Astrocyte of the spinal cord (primary cell): ENCODE results near the gene PROK1.
A peak's percentile ranks its signal among the peaks of the same experiment; 100 is the strongest.

Experiments
- DNase-seq: peaks from one replicate; pipeline ENCODE4 v3.0.0; 2011; ENCODE audit warnings: low read depth, low spot score
- H3K4me3 ChIP-seq: 2 replicates; pipeline ENCODE4 v1.5.1; 2011; ENCODE audit warnings: low read depth, mild to moderate bottlenecking, low read length, moderate library complexity
- in situ Hi-C: cut with HindIII; loops from 2 replicates; pipeline ENCODE4 v1.10.0; 2017; ENCODE audit warnings: low sequenced_read_pairs
- TF ChIP-seq, protein P1 (sequence below): IDR thresholded peaks from 2 replicates; pipeline ENCODE4 v1.5.1; 2012; ENCODE audit warnings: low read depth, mild to moderate bottlenecking, low read length, inconsistent platforms

PROK1 gene

DNA sequence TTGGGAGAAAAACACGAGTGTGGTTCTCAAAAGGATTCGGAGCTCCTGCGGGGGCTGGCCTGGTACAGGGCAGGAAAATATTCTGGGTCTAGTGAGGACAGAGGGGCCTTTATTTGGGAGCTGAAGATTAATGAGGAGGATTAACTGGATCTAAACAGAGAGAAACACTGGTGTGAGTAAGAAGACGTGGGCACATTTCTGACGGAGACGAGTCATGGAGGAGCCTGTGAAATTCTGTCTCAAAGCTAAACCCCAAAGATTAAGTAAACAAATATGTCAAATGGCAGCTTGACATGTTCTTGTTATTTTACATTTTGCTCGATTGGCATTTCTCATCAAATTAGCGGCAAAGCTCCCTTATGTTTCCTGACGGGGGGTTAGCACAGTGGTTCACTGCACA lies 12.8 kb downstream of the PROK1 start:
- DNase-seq: no peak
- in situ Hi-C loops: no loop called here

DNA sequence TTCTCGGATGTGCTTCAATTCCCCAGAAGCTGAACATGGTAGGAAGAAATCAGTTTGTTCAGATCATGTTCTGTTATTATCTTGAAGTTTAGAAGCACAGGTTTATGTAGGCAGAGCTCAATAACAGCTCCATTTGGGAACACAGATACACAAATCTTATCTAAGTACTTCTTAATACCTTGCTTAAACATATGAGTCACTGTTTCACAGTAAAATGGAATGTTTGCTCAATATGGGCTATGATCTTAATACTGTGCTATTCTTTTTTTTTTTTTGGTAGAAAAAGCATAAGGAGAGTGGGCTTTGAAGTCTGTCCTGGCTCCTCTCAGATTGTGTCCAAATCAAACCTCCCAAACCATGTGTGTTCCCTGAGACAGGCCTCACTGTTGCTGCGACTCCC lies 13.4 kb downstream of the PROK1 start:
- no peak overlapping the region for H3K4me3 ChIP-seq
- TF ChIP-seq, protein P1, sequence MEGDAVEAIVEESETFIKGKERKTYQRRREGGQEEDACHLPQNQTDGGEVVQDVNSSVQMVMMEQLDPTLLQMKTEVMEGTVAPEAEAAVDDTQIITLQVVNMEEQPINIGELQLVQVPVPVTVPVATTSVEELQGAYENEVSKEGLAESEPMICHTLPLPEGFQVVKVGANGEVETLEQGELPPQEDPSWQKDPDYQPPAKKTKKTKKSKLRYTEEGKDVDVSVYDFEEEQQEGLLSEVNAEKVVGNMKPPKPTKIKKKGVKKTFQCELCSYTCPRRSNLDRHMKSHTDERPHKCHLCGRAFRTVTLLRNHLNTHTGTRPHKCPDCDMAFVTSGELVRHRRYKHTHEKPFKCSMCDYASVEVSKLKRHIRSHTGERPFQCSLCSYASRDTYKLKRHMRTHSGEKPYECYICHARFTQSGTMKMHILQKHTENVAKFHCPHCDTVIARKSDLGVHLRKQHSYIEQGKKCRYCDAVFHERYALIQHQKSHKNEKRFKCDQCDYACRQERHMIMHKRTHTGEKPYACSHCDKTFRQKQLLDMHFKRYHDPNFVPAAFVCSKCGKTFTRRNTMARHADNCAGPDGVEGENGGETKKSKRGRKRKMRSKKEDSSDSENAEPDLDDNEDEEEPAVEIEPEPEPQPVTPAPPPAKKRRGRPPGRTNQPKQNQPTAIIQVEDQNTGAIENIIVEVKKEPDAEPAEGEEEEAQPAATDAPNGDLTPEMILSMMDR: no peak
- DNase-seq: peak; percentile 10
- in situ Hi-C loops: no loop called here

More for the DNA sequence above, 12.8 kb downstream of the PROK1 start:
- TF ChIP-seq, protein P1: no peak
- no peak overlapping the region for H3K4me3 ChIP-seq

DNA sequence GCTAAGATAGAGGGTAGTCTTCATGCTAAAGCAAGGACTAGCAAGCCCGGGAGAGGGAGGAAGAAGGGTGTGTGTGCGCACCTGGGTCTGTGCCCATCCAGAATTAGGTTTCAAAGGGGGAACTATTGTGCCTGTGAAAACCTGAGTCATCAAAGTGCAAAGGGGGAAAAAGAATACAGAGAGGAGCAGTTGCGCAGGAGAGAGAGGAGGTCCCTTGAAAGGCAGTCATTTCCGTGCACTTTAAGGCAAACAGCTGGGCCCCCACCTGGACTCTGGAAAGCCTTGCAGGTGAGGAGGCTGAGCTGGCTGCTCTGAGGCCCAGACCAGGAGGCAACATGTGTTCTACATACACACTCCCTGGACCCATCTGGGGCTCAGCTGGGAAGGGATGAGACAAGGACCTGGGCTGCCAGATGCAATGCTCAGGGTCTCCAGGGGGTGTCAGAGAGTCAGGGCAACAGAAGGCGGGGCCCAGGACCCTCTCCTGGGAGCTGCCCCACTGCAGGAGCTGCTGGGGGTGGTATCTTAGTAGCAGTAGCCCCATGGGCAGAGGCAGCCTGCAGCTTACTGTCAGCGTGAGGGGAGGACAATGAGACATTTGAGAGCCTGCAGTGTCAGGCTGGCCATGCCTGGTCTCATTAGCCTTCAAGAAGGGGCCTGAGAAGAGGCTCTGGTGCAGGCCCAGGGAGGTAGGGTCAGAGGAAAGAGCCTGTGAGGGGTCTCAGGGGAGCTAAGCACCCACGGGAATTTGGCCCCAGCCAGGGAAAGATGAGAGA lies 14.3 kb downstream of the PROK1 start:
- no peak overlapping the region for H3K4me3 ChIP-seq
- in situ Hi-C loops: no loop called here
- TF ChIP-seq, protein P1: no peak
- no peak for DNase-seq

DNA sequence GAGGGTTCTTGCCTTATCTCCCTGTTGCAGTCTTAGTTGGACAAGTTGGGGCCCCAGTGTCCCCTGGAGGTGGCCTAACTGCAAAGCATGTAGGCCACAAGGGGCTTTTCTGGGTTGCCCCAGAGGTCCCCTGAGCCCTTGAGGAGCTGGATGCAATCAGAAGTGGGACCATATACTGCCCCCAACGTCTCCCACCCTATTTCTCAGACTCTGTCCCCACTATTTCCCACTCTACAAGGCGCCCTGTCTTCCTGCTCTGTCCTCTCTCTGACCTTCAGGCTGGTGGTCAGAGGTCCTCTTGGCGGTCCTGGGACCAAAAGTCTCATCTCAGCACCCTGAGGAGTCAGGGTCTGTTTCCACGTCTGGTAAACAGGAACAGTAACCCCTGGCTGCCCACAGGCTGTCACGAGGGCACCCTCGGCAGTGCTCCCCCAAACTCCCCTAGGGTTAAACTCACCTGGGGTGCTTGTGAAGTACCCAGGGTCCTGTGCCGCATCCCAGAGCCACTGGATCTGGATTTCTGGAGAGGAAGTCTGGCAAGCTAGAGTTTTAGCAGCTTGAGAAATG lies 14.9 kb downstream of the PROK1 start:
- DNase-seq: no peak
- in situ Hi-C loops: no loop called here
- TF ChIP-seq, protein P1: no peak
- no peak overlapping the region for H3K4me3 ChIP-seq

DNA sequence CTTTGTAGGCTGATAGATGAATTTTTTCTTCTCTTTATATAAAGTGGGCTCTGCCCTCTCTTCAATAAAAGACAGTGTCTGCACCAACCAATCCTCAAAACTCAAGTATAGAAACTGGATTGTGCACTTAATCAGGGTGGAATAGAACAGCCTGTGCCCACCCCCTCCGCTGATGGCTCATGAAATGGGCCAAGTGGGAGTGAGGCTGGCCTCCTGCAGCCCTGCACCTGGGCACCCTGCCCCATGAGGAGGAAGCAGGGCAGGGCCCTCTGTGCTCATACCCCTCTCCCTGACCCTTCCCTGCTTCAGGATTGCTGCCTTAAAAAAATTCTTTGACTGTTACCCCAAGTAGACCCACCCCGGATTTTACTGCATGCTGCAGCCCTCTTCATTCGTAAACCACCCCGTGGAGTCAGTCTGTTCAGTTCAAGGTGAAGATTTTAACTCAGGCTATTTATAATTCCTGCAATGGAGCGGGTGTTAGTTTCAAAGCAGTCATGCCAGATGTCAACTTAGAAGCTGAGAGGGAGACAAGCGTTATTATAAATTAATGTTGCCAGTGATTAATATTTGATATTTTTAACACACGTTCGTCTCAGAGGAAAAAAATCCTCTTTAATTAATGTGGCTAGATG lies 15.8 kb downstream of the PROK1 start:
- in situ Hi-C loops: no loop called here
- TF ChIP-seq, protein P1: no peak
- H3K4me3 ChIP-seq: no peak overlapping the region
- no peak for DNase-seq

DNA sequence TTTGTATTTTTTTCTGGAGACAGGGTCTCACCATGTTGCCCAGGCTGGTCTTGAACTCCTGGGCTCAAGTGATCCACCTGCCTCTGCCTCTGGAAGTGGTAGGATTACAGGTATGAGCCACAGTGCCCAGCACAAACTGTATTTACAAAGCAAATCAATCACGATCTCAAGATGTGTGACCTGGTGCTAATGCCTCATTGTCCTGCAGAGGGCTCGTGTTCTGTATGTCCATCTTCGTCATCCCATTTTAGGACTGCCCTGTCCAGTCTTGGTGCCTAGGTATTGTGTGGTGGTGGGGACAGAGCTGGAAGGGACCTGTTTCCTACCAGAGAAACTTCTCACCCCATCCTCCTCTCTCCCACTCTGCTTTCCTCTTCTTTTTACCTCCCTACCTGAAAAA lies 20.2 kb downstream of the PROK1 start:
- no peak overlapping the region for H3K4me3 ChIP-seq
- DNase-seq: no peak
- TF ChIP-seq, protein P1: no peak
- in situ Hi-C loops: no loop called here
